ENCODE data around the gene TMEM72. TPM values are rescaled to one million over a fixed set of nuclear protein-coding genes. Genes with fewer than 3 reads are reported as not detected.

Gene TMEM72
- total RNA-seq, 1 donor from 2014 or later, result under 0.01 TPM

DNA sequence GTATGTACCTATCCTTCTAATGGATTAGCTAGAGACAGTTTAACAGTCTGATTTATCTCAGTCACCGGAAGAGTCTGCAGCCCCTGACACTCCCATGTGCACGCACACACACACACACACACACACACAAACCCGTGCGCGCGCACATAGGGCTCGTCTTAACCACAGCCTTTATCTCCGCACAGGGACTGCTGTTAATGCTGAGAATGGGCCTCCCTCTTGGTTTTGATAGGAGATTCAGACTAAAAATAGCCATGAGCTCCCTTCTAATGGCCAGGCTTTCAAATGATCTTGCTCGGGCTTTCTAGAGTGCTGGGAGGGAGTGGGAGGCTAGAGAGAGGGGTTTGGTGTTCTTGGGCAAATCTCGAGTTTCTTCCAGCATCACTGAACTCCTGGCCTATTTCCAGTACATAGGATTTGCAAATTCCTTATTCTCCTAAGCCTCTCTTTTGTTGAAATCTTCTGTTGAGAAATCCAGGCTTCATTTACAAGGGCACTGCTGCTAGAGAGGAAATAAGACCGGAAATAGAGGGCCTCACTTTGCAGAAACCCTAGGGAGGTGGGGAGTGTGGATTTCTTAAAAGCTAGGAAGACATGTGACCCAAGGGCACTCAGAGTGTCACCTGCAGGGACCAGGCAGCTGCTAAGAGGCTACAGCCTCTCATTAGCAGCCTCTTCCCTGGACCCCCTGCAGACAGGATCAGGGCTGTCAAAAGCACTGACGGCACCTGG, 2.4 kb downstream of the TMEM72 start:
- Histone ChIP-seq H3K4me3 (ENCODE audit: low read length in 3 of 3) (no peak overlapping the region), H3K9me3 (ENCODE audit: control insufficient read depth in 3 of 3, low read length in 3 of 3) (no peaks in the 10 kb centered on the region), H3K9ac (ENCODE audit: low read depth in 1 of 3, low read length in 3 of 3) (no peak overlapping the region), H3K4me1 (ENCODE audit: control insufficient read depth in 3 of 3, insufficient read depth in 3 of 3, low read length in 3 of 3) (peaks cover 9 to 14% (median 9%) of the 10 kb centered on the region in 3 donors), H3K27me3 (ENCODE audit: control insufficient read depth in 3 of 3, insufficient read depth in 3 of 3, low read length in 3 of 3) (no peaks in the 10 kb centered on the region), H3K36me3 (ENCODE audit: control insufficient read depth in 3 of 3, insufficient read depth in 3 of 3, low read length in 3 of 3) (no peaks in the 10 kb centered on the region), H3K27ac (ENCODE audit: low read depth, low read length) (no peak overlapping the region)

DNA sequence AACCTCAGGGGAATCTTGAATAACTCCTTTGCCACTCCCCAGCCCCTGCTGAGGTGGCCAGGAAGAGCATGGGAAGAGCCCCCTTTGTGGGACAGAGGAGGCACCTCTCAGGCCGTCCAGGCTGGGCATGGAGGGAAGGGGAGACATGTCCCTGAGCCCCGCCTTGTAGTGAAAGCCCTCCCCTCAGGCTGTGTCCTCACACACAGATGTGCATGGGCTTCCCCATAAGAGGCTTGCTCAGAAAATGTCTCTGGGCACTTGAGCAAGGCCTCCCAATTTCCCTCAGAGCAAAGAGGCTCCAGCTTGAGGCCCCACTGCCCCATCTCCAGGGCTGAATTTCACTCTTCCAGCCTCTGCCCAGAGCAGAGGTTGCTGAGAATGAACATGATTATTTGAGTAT, 3.8 kb downstream of the TMEM72 start:
- H3K27me3 ChIP-seq (ENCODE audit: control insufficient read depth in 3 of 3, insufficient read depth in 3 of 3, low read length in 3 of 3), result no peaks in the 10 kb centered on the region
- H3K9ac ChIP-seq (ENCODE audit: low read depth in 1 of 3, low read length in 3 of 3), result no peak overlapping the region
- no peak overlapping the region for H3K27ac ChIP-seq (ENCODE audit: low read depth, low read length)
- no peak overlapping the region for H3K4me3 ChIP-seq (ENCODE audit: low read length in 3 of 3)
- H3K9me3 ChIP-seq (ENCODE audit: control insufficient read depth in 3 of 3, low read length in 3 of 3), result no peaks in the 10 kb centered on the region
- H3K36me3 ChIP-seq (ENCODE audit: control insufficient read depth in 3 of 3, insufficient read depth in 3 of 3, low read length in 3 of 3), result no peaks in the 10 kb centered on the region
- peaks cover 0 to 4% (median 0%) of the 10 kb centered on the region in 3 donors for H3K4me1 ChIP-seq (ENCODE audit: control insufficient read depth in 3 of 3, insufficient read depth in 3 of 3, low read length in 3 of 3)

DNA sequence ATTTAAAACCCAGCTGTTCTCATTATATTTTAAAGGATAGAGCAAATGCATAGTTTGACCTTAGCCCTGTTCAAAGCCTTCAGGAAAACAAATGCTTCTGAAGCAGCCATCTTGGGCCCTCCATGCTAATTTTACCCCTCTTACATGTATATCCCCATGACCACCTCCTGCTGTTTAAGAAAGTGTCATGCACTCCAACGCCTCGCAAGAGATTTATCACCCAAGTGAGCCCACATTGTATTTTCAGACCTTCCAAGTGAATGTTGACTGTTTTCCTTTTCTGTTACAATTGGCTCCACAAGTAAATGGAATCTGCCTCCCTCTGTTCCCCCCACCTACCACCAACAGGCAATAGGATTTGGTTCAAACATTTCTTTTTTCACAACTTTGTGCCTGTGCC, 5.3 kb downstream of the TMEM72 start:
- no peaks in the 10 kb centered on the region for H3K36me3 ChIP-seq (ENCODE audit: control insufficient read depth in 3 of 3, insufficient read depth in 3 of 3, low read length in 3 of 3)
- H3K27ac ChIP-seq (ENCODE audit: low read depth, low read length), result no peak overlapping the region
- H3K27me3 ChIP-seq (ENCODE audit: control insufficient read depth in 3 of 3, insufficient read depth in 3 of 3, low read length in 3 of 3), result no peaks in the 10 kb centered on the region
- no peak overlapping the region for H3K4me3 ChIP-seq (ENCODE audit: low read length in 3 of 3)
- peaks cover 0 to 4% (median 0%) of the 10 kb centered on the region in 3 donors for H3K4me1 ChIP-seq (ENCODE audit: control insufficient read depth in 3 of 3, insufficient read depth in 3 of 3, low read length in 3 of 3)
- H3K9ac ChIP-seq (ENCODE audit: low read depth in 1 of 3, low read length in 3 of 3), result no peak overlapping the region
- H3K9me3 ChIP-seq (ENCODE audit: control insufficient read depth in 3 of 3, low read length in 3 of 3), result no peaks in the 10 kb centered on the region

DNA sequence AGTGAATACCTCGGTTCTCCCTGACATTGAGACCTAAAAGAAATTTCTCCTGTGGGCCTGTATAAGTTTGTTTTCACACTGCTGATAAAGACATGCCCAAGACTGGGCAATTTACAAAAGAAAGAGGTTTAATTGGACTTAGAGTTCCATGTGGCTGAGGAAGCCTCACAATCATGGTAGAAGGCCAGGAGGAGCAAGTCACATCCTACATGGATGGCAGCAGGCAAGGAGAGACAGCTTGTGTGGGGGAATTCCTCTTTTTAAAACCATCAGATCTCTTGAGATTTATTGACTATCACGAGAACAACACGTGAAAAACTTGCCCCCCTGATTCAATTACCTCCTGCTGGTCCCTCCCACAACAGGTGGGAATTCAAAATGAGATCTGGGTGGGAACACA, 6.7 kb downstream of the TMEM72 start:
- Histone ChIP-seq H3K27ac (ENCODE audit: low read depth, low read length) (no peak overlapping the region), H3K36me3 (ENCODE audit: control insufficient read depth in 3 of 3, insufficient read depth in 3 of 3, low read length in 3 of 3) (no peaks in the 10 kb centered on the region), H3K4me3 (ENCODE audit: low read length in 3 of 3) (no peak overlapping the region), H3K9me3 (ENCODE audit: control insufficient read depth in 3 of 3, low read length in 3 of 3) (no peaks in the 10 kb centered on the region), H3K9ac (ENCODE audit: low read depth in 1 of 3, low read length in 3 of 3) (no peak overlapping the region), H3K27me3 (ENCODE audit: control insufficient read depth in 3 of 3, insufficient read depth in 3 of 3, low read length in 3 of 3) (no peaks in the 10 kb centered on the region), H3K4me1 (ENCODE audit: control insufficient read depth in 3 of 3, insufficient read depth in 3 of 3, low read length in 3 of 3) (peaks cover 0 to 4% (median 0%) of the 10 kb centered on the region in 3 donors)

DNA sequence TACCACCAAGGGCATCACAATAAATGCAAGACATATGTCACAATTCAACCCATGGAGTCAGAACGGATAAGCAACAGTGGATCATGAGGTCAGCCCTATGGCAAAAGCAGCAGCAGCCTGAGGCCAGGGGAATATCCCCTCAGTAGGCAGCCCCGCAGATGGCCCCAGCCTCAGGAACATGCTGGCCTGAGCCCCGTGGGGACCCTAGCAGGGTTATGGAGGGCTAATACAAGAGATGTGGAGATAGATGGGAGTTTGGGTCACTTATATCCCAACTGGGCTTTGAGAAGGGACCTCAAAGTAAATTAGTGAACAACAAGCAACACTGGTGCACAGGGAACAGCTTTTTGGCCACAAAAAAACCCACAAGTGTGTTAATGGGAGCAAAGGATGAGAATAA, 9.1 kb downstream of the TMEM72 start:
- Histone ChIP-seq H3K4me1 (ENCODE audit: control insufficient read depth in 3 of 3, insufficient read depth in 3 of 3, low read length in 3 of 3) (no peaks in the 10 kb centered on the region), H3K9me3 (ENCODE audit: control insufficient read depth in 3 of 3, low read length in 3 of 3) (no peaks in the 10 kb centered on the region), H3K27ac (ENCODE audit: low read depth, low read length) (no peak overlapping the region), H3K27me3 (ENCODE audit: control insufficient read depth in 3 of 3, insufficient read depth in 3 of 3, low read length in 3 of 3) (no peaks in the 10 kb centered on the region), H3K9ac (ENCODE audit: low read depth in 1 of 3, low read length in 3 of 3) (no peak overlapping the region), H3K36me3 (ENCODE audit: control insufficient read depth in 3 of 3, insufficient read depth in 3 of 3, low read length in 3 of 3) (no peaks in the 10 kb centered on the region), H3K4me3 (ENCODE audit: low read length in 3 of 3) (no peak overlapping the region)

DNA sequence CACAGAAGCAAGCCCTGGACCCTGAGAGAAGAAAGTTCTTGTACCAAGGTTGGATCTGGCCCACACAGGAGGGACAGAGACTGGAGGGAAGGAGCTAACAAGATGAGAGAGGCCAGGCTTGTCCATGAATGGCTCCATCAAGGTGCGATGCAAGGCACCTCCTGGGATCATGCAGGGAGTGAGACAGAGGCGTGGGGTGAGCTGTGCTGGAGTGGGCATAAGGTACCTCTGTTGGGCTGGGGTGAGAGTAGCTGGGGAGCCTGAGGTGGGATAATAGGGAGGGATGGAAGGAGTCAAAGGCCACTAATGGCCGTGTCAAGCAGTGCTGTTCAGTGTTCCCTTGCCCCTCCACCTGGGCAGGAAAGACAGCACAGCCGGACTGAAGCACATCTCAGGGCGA, 9.9 kb downstream of the TMEM72 start:
- no peak overlapping the region for H3K9ac ChIP-seq (ENCODE audit: low read depth in 1 of 3, low read length in 3 of 3)

DNA sequence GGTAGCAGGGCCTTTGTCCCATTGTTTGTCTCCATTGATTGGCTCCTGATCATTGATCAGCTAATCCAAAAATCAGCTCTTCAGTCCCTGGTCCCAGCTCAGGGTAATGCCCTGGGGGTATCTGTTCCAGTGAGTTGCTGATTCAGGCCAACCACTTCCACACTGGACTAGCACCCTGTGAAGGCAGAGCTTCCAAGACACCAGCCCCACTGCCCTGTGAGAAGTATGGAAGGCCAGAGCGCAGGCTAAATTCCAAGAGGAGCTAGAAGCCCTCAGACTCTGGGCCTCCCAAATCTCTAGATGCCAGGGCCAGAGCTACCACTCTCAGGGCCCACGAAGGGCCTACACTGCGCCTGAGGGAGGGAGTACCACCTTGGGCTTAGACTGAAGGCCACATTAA, 10.4 kb downstream of the TMEM72 start:
- H3K9ac ChIP-seq (ENCODE audit: low read depth in 1 of 3, low read length in 3 of 3), result no peak overlapping the region
- H3K9me3 ChIP-seq (ENCODE audit: control insufficient read depth in 3 of 3, low read length in 3 of 3), result no peaks in the 10 kb centered on the region
- no peak overlapping the region for H3K4me3 ChIP-seq (ENCODE audit: low read length in 3 of 3)
- H3K4me1 ChIP-seq (ENCODE audit: control insufficient read depth in 3 of 3, insufficient read depth in 3 of 3, low read length in 3 of 3), result no peaks in the 10 kb centered on the region
- no peak overlapping the region for H3K27ac ChIP-seq (ENCODE audit: low read depth, low read length)
- no peaks in the 10 kb centered on the region for H3K27me3 ChIP-seq (ENCODE audit: control insufficient read depth in 3 of 3, insufficient read depth in 3 of 3, low read length in 3 of 3)
- no peaks in the 10 kb centered on the region for H3K36me3 ChIP-seq (ENCODE audit: control insufficient read depth in 3 of 3, insufficient read depth in 3 of 3, low read length in 3 of 3)

More for the DNA sequence above, 9.9 kb downstream of the TMEM72 start:
- Histone ChIP-seq H3K4me1 (ENCODE audit: control insufficient read depth in 3 of 3, insufficient read depth in 3 of 3, low read length in 3 of 3) (no peaks in the 10 kb centered on the region), H3K4me3 (ENCODE audit: low read length in 3 of 3) (no peak overlapping the region), H3K27ac (ENCODE audit: low read depth, low read length) (no peak overlapping the region), H3K36me3 (ENCODE audit: control insufficient read depth in 3 of 3, insufficient read depth in 3 of 3, low read length in 3 of 3) (no peaks in the 10 kb centered on the region), H3K9me3 (ENCODE audit: control insufficient read depth in 3 of 3, low read length in 3 of 3) (no peaks in the 10 kb centered on the region), H3K27me3 (ENCODE audit: control insufficient read depth in 3 of 3, insufficient read depth in 3 of 3, low read length in 3 of 3) (no peaks in the 10 kb centered on the region)

DNA sequence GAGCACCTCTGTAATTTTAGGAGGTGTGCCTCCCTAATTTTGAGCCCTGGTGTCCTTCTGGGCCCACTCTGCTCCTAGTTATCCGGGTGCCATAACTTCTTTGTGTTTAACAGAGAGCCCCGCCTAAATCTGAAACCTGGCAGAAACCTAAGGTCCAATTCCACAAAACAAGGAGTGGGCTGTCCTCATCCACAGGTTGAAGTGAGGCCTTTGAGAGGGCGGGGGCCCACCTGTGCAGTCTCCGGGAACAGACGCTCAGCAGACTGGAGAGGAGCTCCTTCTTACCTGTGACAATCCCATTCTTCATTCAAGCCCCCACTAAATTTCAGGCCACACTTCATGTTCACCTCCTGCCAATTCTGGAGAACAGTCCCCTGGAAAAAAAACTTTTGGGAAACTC, 10.9 kb downstream of the TMEM72 start:
- Histone ChIP-seq H3K27ac (ENCODE audit: low read depth, low read length) (no peak overlapping the region), H3K4me1 (ENCODE audit: control insufficient read depth in 3 of 3, insufficient read depth in 3 of 3, low read length in 3 of 3) (no peaks in the 10 kb centered on the region), H3K9ac (ENCODE audit: low read depth in 1 of 3, low read length in 3 of 3) (no peak overlapping the region), H3K27me3 (ENCODE audit: control insufficient read depth in 3 of 3, insufficient read depth in 3 of 3, low read length in 3 of 3) (no peaks in the 10 kb centered on the region), H3K4me3 (ENCODE audit: low read length in 3 of 3) (no peak overlapping the region), H3K9me3 (ENCODE audit: control insufficient read depth in 3 of 3, low read length in 3 of 3) (no peaks in the 10 kb centered on the region), H3K36me3 (ENCODE audit: control insufficient read depth in 3 of 3, insufficient read depth in 3 of 3, low read length in 3 of 3) (no peaks in the 10 kb centered on the region)

DNA sequence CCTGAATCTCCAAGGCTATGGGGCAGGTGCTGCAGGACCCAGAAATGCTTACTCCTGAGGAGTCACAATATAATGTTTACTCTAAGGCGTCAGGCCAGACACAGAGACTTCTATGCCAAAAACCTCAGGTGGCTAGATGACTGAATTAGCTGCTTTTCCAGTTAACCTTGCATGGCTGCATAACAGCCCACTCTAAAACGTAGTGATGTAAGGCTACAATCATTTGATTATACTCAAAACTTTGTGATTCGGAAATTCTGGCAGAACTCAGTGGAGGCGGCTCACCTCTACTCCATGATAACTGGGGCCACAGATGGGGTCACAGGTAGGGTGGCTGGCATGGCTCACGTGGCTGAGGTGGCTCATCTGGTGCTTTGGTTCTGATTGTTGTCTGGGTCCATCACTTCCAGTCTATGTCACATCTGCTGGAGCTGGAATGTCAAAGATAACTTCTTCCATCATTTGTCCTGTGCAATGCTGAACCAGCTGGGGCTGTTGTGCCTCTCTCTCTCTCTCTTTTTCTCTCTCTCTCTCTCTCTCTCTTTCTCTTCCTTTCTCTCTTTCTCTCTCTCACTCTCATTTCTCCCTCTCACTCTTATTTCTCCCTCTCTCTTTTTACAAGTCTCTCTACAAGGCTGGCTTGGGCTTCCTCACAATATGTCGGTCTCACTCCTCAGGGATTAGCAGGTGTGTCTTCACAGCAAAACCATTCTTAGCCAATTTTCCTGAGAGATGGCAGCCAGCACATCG, 11.8 kb downstream of the TMEM72 start:
- Histone ChIP-seq H3K27ac (ENCODE audit: low read depth, low read length) (no peak overlapping the region), H3K27me3 (ENCODE audit: control insufficient read depth in 3 of 3, insufficient read depth in 3 of 3, low read length in 3 of 3) (no peaks in the 10 kb centered on the region), H3K36me3 (ENCODE audit: control insufficient read depth in 3 of 3, insufficient read depth in 3 of 3, low read length in 3 of 3) (no peaks in the 10 kb centered on the region), H3K9ac (ENCODE audit: low read depth in 1 of 3, low read length in 3 of 3) (no peak overlapping the region), H3K9me3 (ENCODE audit: control insufficient read depth in 3 of 3, low read length in 3 of 3) (no peaks in the 10 kb centered on the region), H3K4me1 (ENCODE audit: control insufficient read depth in 3 of 3, insufficient read depth in 3 of 3, low read length in 3 of 3) (peaks cover 0 to 3% (median 0%) of the 10 kb centered on the region in 3 donors), H3K4me3 (ENCODE audit: low read length in 3 of 3) (no peak overlapping the region)

DNA sequence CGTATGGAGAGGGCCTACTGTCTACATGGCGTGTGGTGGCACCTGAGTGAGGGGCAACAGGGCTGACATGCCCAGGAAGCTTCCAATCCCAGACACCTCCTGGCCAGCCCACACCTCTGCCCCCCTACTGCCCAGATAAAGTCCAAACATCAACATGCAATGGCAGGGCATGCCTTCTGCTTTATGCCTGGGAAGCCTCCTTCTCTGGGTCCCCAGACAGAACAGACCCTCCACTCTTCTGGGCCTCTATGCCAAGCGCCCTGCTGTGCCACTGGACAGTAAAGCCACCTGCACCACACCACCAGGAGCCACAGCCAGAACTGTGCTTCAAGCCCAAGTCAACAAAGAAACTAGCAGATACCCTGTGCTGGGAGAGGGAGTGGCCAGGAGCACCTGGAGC, 12.5 kb downstream of the TMEM72 start:
- Histone ChIP-seq H3K9me3 (ENCODE audit: control insufficient read depth in 3 of 3, low read length in 3 of 3) (no peaks in the 10 kb centered on the region), H3K4me1 (ENCODE audit: control insufficient read depth in 3 of 3, insufficient read depth in 3 of 3, low read length in 3 of 3) (peaks cover 0 to 3% (median 0%) of the 10 kb centered on the region in 3 donors), H3K27ac (ENCODE audit: low read depth, low read length) (no peak overlapping the region)

More for the DNA sequence above, 12.5 kb downstream of the TMEM72 start:
- Histone ChIP-seq H3K9ac (ENCODE audit: low read depth in 1 of 3, low read length in 3 of 3) (no peak overlapping the region), H3K36me3 (ENCODE audit: control insufficient read depth in 3 of 3, insufficient read depth in 3 of 3, low read length in 3 of 3) (no peaks in the 10 kb centered on the region), H3K27me3 (ENCODE audit: control insufficient read depth in 3 of 3, insufficient read depth in 3 of 3, low read length in 3 of 3) (no peaks in the 10 kb centered on the region), H3K4me3 (ENCODE audit: low read length in 3 of 3) (no peak overlapping the region)
